ENCODE results near the gene ELOVL5. TPM values are rescaled to one million over a fixed set of nuclear protein-coding genes. Genes with fewer than 3 reads are reported as not detected.

The ELOVL5 gene
- polyA plus RNA-seq, 1 of the 3 experiments (the other 2 are of a cell fraction), result 31.9 TPM

GRCh38 chr6:53360093-53360912 is 11.6 kb upstream of the ELOVL5 start:
- 85% methylated on average over 10 of the region's 10 CpGs for WGBS (ENCODE audit: low lambda C conversion rate)
- POLR2A ChIA-PET, result interaction anchor here (1.0 to 1.3 kb wide), 3 partner anchors 11 to 50 kb away, joined by 3 to 5 read pairs (median 4); no protein-coding TSS in a partner anchor
- DNase-seq, result peak; percentile 25
- peaks cover 9 to 16% of the 10 kb centered on the region in 2 experiments; a peak in 3 of 4 replicates for H3K4me1 ChIP-seq (ENCODE audit: control insufficient read depth in 1 of 2, insufficient read depth in 2 of 2, low read depth in 1 of 2, low read length in 1 of 2)
- H3K9me3 ChIP-seq, result no peaks in the 10 kb centered on the region
- peaks cover 16% of the 10 kb centered on the region for H3F3A ChIP-seq (replicated peaks; ENCODE audit: insufficient read depth)
- H3K9me2 ChIP-seq, result no peaks in the 10 kb centered on the region
- peak overlapping the region; percentile 76 for H2AFZ ChIP-seq (ENCODE audit: low read depth)
- H3K4me3 ChIP-seq (ENCODE audit: low read depth in 2 of 2, low read length in 1 of 2), result peak overlapping the region; percentile 57 to 64; a peak in 3 of 4 replicates
- no peaks in the 10 kb centered on the region for H4K20me1 ChIP-seq (ENCODE audit: insufficient read depth)
- peak overlapping the region; percentile 66 to 85 for H3K27ac ChIP-seq (ENCODE audit: low read depth in 2 of 2, low read length in 1 of 2)
- peak overlapping the region; percentile 91 for H3K4me2 ChIP-seq
- H3K9ac ChIP-seq, result peak overlapping the region; percentile 61; the same call in 1 of the 2 replicates
- H3K79me2 ChIP-seq (ENCODE audit: insufficient read depth), result no peaks in the 10 kb centered on the region
- TF ChIP-seq POLR2AphosphoS5 (IDR thresholded peaks at IDR 0.05; ENCODE audit: low read depth, low read length) (no peak), USF2 (IDR thresholded peaks at IDR 0.05; ENCODE audit: borderline replicate concordance, low read depth, low read length) (no peak), TCF12 (IDR thresholded peaks at IDR 0.05) (no peak), MXI1 (IDR thresholded peaks at IDR 0.05; ENCODE audit: low read depth, low read length) (no peak), EP300 (IDR thresholded peaks at IDR 0.05; ENCODE audit: borderline replicate concordance in 1 of 2, low read depth in 1 of 2, low read length in 1 of 2) (no peak), PBX3 (IDR thresholded peaks at IDR 0.05) (no peak), TEAD4 (IDR thresholded peaks at IDR 0.05; ENCODE audit: borderline replicate concordance, insufficient read depth) (no peak), FOXM1 (IDR thresholded peaks at IDR 0.05; ENCODE audit: low read depth) (no peak), TAF1 (IDR thresholded peaks at IDR 0.05; ENCODE audit: borderline replicate concordance, low read depth, low read length) (no peak), CHD2 (IDR thresholded peaks at IDR 0.05; ENCODE audit: low read length, partially characterized antibody) (no peak), FOXJ3 (CRISPR knock-in tag; IDR thresholded peaks at IDR 0.05) (no peak), FOSL2 (IDR thresholded peaks at IDR 0.05; ENCODE audit: borderline replicate concordance, low read depth) (no peak), SMC3 (IDR thresholded peaks at IDR 0.05; ENCODE audit: low read depth, low read length) (no peak), MEF2A (IDR thresholded peaks at IDR 0.05; ENCODE audit: borderline replicate concordance, low read depth) (no peak), JUND (IDR thresholded peaks at IDR 0.05) (no peak), SIN3A (IDR thresholded peaks at IDR 0.05; ENCODE audit: borderline replicate concordance, low read depth, low read length) (no peak), EZH2phosphoT487 (IDR thresholded peaks at IDR 0.05; ENCODE audit: borderline replicate concordance, low read depth) (no peak)
- no peaks in the 10 kb centered on the region for H3K36me3 ChIP-seq (replicated peaks in 1 of 2; ENCODE audit: control insufficient read depth in 1 of 2, insufficient read depth in 2 of 2, low read length in 1 of 2)
- H3K27me3 ChIP-seq (ENCODE audit: insufficient read depth), result no peaks in the 10 kb centered on the region
- CTCF ChIA-PET, result interaction anchor here (1.1 to 1.2 kb wide), 5 partner anchors 13 to 124 kb away, joined by 3 to 4 read pairs (median 3); no protein-coding TSS in a partner anchor

All from SK-N-SH (cell line).